OCI-LY7 (cell line): ENCODE data around the gene MUC20. TPM values are rescaled to one million over a fixed set of nuclear protein-coding genes. Genes with fewer than 3 reads are reported as not detected.

Experiments
- microRNA-seq: library from miRNA; unstranded; fragments of <30 nt; microRNA quantifications from one replicate; pipeline ENCODE4 v1.2.0, GENCODE V29; 2022; ENCODE audit warnings: borderline replicate concordance
- small RNA-seq: library from RNA; depleted of rRNA; stranded (forward); fragments of <200 nt; gene quantifications from one replicate; pipeline ENCODE3, GENCODE V24; 2014
- total RNA-seq, 2 experiments: library from RNA; depleted of rRNA in 1 of 2; stranded (reverse); fragments of >200 nt in 1 of 2; shearing (Covaris generic) in 1 of 2; gene quantifications; 2 replicates each; pipeline ENCODE4 v1.2.3, GENCODE V29; 2014 to 2022

MUC20 gene
- total RNA-seq, 2 experiments from 2014 or later: 0.40 to 1.1 TPM

Small RNA genes within 50 kb of the gene (microRNA-seq; reads per million reads assigned to microRNA genes)
- gene MIR570: 4.5 reads per million

Small RNA genes within 50 kb of the gene (small RNA-seq; reads per million reads assigned to genes)
- not detected for gene MIR570

Other genes starting within 250 kb of the MUC20 start
- gene PPP1R2, start 177.7 kb upstream of the MUC20 start, total RNA-seq (2014; rRNA removed; shearing (Covaris generic)): 239 and 294 TPM in 2 replicates
- gene PPP1R2, start 177.7 kb upstream of the MUC20 start, total RNA-seq (2022): 86.5 and 91.9 TPM in 2 replicates
- not detected in 2 replicates for gene APOD, start 137.0 kb upstream of the MUC20 start, total RNA-seq (2014; rRNA removed; shearing (Covaris generic))
- gene APOD, start 137.0 kb upstream of the MUC20 start, total RNA-seq (2022): not detected in 2 replicates
- 0.03 and 0.08 TPM in 2 replicates for gene MUC4, start 91.0 kb downstream of the MUC20 start, total RNA-seq (2014; rRNA removed; shearing (Covaris generic))
- 0.11 and 0.42 TPM in 2 replicates for gene MUC4, start 91.0 kb downstream of the MUC20 start, total RNA-seq (2022)
- gene TNK2, start 187.6 kb downstream of the MUC20 start, total RNA-seq (2014; rRNA removed; shearing (Covaris generic)): 32.9 and 43.6 TPM in 2 replicates
- 92.1 and 103 TPM in 2 replicates for gene TNK2, start 187.6 kb downstream of the MUC20 start, total RNA-seq (2022)